WTC11 (cell line): ENCODE results near the gene ARHGEF1.

Experiments used
- ATF1 ChIP-seq: sonication (generic); formaldehyde crosslinking; IDR thresholded peaks from 2 replicates; pipeline ENCODE4 v1.8.1; 2023; ENCODE audit warnings: mild to moderate bottlenecking, moderate library complexity, missing genetic modification reagents
- CREB1 ChIP-seq: sonication (generic); formaldehyde crosslinking; IDR thresholded peaks from 2 replicates; pipeline ENCODE4 v1.8.0; 2023; ENCODE audit warnings: mild to moderate bottlenecking, missing genetic modification reagents
- ESRRA ChIP-seq: sonication (generic); formaldehyde crosslinking; IDR thresholded peaks from 2 replicates; pipeline ENCODE4 v1.8.1; 2022; ENCODE audit warnings: mild to moderate bottlenecking, missing genetic modification reagents, borderline replicate concordance
- NR2C2 ChIP-seq: sonication (generic); formaldehyde crosslinking; IDR thresholded peaks from 2 replicates; pipeline ENCODE4 v1.8.0; 2022; ENCODE audit warnings: mild to moderate bottlenecking, missing genetic modification reagents
- ZNF121 ChIP-seq: sonication (generic); formaldehyde crosslinking; IDR thresholded peaks from 2 replicates; pipeline ENCODE4 v1.8.0; 2023; ENCODE audit warnings: missing genetic modification reagents
- TF ChIP-seq, protein P1 (sequence below): fragments of 200-600 bp; IDR thresholded peaks from 2 replicates; pipeline ENCODE4 v1.8.0; 2022; ENCODE audit warnings: antibody characterized with exemption
- TF ChIP-seq, protein P2 (sequence below): sonication (generic); formaldehyde crosslinking; IDR thresholded peaks from 2 replicates; pipeline ENCODE4 v1.8.1; 2022; ENCODE audit warnings: low read depth, missing genetic modification reagents, borderline replicate concordance
- TF ChIP-seq, protein P3 (sequence below): sonication (generic); formaldehyde crosslinking; conservative IDR thresholded peaks from 2 replicates; pipeline ENCODE4 v1.8.1; 2023; ENCODE audit warnings: mild to moderate bottlenecking, low read depth, missing genetic modification reagents, moderate library complexity
- TF ChIP-seq, protein P4 (sequence below): sonication (generic); formaldehyde crosslinking; IDR thresholded peaks from 2 replicates; pipeline ENCODE4 v1.8.0; 2022; ENCODE audit warnings: mild to moderate bottlenecking, missing genetic modification reagents
- TF ChIP-seq, protein P5 (sequence below): sonication (generic); formaldehyde crosslinking; IDR thresholded peaks from 2 replicates; pipeline ENCODE4 v1.8.1; 2022; ENCODE audit warnings: missing genetic modification reagents, borderline replicate concordance
- TF ChIP-seq, protein P6 (sequence below): sonication (generic); formaldehyde crosslinking; IDR thresholded peaks from 2 replicates; pipeline ENCODE4 v1.8.1; 2023; ENCODE audit warnings: mild to moderate bottlenecking, moderate library complexity, missing genetic modification reagents
- TF ChIP-seq, protein P7 (sequence below): sonication (generic); formaldehyde crosslinking; IDR thresholded peaks from 2 replicates; pipeline ENCODE4 v1.8.1; 2023; ENCODE audit warnings: mild to moderate bottlenecking, missing genetic modification reagents, moderate library complexity
- TF ChIP-seq, protein P8 (sequence below): sonication (generic); formaldehyde crosslinking; IDR thresholded peaks from 2 replicates; pipeline ENCODE4 v1.8.1; 2023; ENCODE audit warnings: mild to moderate bottlenecking, missing genetic modification reagents, borderline replicate concordance

DNA sequence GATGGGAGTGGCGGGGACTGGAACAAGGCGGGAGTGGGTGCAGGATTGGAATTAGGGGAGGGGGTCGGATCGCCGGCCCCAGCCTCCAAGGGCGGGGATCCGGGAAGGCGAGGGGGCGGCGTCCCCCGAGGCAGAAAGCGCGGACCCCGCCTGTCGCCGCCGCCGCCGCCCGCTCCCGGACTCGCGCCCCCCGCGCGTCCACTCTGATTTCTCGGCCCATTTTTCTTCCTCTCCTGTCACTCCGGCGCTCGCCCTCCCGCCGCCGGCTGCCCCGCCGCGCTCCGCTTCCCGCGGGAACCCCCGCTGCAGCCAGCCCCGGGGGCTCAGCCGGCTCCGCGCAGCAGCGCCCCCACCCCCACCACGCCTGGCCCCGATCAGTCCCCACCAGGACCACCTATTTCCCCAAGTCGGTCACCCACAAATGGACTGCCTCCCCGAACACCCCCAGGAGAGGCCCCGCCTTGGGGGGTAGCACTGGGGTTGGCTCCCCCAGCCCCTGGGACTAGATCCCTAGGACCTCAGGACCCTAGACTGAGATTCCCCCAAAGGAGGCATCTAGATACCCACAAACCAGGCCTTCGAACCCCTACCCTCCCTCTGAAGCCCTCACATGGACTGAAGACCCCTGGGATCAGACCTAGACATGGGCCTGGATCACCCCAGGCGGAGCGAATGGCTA is 57.9 kb downstream of the ARHGEF1 start:
- TF ChIP-seq ATF1 (CRISPR knock-in tag) (no peak), ESRRA (CRISPR knock-in tag) (no peak), NR2C2 (CRISPR knock-in tag) (no peak), ZNF121 (CRISPR knock-in tag) (no peak), CREB1 (CRISPR knock-in tag) (no peak)
- TF ChIP-seq, protein P1, sequence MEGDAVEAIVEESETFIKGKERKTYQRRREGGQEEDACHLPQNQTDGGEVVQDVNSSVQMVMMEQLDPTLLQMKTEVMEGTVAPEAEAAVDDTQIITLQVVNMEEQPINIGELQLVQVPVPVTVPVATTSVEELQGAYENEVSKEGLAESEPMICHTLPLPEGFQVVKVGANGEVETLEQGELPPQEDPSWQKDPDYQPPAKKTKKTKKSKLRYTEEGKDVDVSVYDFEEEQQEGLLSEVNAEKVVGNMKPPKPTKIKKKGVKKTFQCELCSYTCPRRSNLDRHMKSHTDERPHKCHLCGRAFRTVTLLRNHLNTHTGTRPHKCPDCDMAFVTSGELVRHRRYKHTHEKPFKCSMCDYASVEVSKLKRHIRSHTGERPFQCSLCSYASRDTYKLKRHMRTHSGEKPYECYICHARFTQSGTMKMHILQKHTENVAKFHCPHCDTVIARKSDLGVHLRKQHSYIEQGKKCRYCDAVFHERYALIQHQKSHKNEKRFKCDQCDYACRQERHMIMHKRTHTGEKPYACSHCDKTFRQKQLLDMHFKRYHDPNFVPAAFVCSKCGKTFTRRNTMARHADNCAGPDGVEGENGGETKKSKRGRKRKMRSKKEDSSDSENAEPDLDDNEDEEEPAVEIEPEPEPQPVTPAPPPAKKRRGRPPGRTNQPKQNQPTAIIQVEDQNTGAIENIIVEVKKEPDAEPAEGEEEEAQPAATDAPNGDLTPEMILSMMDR = no peak
- TF ChIP-seq, protein P2, sequence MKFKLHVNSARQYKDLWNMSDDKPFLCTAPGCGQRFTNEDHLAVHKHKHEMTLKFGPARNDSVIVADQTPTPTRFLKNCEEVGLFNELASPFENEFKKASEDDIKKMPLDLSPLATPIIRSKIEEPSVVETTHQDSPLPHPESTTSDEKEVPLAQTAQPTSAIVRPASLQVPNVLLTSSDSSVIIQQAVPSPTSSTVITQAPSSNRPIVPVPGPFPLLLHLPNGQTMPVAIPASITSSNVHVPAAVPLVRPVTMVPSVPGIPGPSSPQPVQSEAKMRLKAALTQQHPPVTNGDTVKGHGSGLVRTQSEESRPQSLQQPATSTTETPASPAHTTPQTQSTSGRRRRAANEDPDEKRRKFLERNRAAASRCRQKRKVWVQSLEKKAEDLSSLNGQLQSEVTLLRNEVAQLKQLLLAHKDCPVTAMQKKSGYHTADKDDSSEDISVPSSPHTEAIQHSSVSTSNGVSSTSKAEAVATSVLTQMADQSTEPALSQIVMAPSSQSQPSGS (CRISPR knock-in tag) = no peak
- TF ChIP-seq, protein P3, sequence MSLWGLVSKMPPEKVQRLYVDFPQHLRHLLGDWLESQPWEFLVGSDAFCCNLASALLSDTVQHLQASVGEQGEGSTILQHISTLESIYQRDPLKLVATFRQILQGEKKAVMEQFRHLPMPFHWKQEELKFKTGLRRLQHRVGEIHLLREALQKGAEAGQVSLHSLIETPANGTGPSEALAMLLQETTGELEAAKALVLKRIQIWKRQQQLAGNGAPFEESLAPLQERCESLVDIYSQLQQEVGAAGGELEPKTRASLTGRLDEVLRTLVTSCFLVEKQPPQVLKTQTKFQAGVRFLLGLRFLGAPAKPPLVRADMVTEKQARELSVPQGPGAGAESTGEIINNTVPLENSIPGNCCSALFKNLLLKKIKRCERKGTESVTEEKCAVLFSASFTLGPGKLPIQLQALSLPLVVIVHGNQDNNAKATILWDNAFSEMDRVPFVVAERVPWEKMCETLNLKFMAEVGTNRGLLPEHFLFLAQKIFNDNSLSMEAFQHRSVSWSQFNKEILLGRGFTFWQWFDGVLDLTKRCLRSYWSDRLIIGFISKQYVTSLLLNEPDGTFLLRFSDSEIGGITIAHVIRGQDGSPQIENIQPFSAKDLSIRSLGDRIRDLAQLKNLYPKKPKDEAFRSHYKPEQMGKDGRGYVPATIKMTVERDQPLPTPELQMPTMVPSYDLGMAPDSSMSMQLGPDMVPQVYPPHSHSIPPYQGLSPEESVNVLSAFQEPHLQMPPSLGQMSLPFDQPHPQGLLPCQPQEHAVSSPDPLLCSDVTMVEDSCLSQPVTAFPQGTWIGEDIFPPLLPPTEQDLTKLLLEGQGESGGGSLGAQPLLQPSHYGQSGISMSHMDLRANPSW (CRISPR knock-in tag) = no peak
- TF ChIP-seq, protein P4, sequence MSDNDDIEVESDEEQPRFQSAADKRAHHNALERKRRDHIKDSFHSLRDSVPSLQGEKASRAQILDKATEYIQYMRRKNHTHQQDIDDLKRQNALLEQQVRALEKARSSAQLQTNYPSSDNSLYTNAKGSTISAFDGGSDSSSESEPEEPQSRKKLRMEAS (CRISPR knock-in tag) = no peak
- TF ChIP-seq, protein P5, sequence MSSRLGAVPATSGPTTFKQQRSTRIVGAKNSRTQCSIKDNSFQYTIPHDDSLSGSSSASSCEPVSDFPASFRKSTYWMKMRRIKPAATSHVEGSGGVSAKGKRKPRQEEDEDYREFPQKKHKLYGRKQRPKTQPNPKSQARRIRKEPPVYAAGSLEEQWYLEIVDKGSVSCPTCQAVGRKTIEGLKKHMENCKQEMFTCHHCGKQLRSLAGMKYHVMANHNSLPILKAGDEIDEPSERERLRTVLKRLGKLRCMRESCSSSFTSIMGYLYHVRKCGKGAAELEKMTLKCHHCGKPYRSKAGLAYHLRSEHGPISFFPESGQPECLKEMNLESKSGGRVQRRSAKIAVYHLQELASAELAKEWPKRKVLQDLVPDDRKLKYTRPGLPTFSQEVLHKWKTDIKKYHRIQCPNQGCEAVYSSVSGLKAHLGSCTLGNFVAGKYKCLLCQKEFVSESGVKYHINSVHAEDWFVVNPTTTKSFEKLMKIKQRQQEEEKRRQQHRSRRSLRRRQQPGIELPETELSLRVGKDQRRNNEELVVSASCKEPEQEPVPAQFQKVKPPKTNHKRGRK (CRISPR knock-in tag) = no peak
- TF ChIP-seq, protein P6, sequence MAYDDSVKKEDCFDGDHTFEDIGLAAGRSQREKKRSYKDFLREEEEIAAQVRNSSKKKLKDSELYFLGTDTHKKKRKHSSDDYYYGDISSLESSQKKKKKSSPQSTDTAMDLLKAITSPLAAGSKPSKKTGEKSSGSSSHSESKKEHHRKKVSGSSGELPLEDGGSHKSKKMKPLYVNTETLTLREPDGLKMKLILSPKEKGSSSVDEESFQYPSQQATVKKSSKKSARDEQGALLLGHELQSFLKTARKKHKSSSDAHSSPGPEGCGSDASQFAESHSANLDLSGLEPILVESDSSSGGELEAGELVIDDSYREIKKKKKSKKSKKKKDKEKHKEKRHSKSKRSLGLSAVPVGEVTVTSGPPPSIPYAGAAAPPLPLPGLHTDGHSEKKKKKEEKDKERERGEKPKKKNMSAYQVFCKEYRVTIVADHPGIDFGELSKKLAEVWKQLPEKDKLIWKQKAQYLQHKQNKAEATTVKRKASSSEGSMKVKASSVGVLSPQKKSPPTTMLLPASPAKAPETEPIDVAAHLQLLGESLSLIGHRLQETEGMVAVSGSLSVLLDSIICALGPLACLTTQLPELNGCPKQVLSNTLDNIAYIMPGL (CRISPR knock-in tag) = no peak
- TF ChIP-seq, protein P7, sequence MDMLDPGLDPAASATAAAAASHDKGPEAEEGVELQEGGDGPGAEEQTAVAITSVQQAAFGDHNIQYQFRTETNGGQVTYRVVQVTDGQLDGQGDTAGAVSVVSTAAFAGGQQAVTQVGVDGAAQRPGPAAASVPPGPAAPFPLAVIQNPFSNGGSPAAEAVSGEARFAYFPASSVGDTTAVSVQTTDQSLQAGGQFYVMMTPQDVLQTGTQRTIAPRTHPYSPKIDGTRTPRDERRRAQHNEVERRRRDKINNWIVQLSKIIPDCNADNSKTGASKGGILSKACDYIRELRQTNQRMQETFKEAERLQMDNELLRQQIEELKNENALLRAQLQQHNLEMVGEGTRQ (CRISPR knock-in tag) = no peak
- TF ChIP-seq, protein P8, sequence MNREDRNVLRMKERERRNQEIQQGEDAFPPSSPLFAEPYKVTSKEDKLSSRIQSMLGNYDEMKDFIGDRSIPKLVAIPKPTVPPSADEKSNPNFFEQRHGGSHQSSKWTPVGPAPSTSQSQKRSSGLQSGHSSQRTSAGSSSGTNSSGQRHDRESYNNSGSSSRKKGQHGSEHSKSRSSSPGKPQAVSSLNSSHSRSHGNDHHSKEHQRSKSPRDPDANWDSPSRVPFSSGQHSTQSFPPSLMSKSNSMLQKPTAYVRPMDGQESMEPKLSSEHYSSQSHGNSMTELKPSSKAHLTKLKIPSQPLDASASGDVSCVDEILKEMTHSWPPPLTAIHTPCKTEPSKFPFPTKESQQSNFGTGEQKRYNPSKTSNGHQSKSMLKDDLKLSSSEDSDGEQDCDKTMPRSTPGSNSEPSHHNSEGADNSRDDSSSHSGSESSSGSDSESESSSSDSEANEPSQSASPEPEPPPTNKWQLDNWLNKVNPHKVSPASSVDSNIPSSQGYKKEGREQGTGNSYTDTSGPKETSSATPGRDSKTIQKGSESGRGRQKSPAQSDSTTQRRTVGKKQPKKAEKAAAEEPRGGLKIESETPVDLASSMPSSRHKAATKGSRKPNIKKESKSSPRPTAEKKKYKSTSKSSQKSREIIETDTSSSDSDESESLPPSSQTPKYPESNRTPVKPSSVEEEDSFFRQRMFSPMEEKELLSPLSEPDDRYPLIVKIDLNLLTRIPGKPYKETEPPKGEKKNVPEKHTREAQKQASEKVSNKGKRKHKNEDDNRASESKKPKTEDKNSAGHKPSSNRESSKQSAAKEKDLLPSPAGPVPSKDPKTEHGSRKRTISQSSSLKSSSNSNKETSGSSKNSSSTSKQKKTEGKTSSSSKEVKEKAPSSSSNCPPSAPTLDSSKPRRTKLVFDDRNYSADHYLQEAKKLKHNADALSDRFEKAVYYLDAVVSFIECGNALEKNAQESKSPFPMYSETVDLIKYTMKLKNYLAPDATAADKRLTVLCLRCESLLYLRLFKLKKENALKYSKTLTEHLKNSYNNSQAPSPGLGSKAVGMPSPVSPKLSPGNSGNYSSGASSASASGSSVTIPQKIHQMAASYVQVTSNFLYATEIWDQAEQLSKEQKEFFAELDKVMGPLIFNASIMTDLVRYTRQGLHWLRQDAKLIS = no peak
